NCI-H2029 (cell line): ENCODE results near the gene MAP2K5.
"Not testable (repeated sequence)": the region's sequence is repeated elsewhere in the genome, so short reads cannot be mapped to it uniquely, and the experiment has no call there.

Experiments used
- DNase-seq: peaks from one replicate; lab custom pipeline; 2025; lab: John Stamatoyannopoulos, UW

MAP2K5 gene

DNA sequence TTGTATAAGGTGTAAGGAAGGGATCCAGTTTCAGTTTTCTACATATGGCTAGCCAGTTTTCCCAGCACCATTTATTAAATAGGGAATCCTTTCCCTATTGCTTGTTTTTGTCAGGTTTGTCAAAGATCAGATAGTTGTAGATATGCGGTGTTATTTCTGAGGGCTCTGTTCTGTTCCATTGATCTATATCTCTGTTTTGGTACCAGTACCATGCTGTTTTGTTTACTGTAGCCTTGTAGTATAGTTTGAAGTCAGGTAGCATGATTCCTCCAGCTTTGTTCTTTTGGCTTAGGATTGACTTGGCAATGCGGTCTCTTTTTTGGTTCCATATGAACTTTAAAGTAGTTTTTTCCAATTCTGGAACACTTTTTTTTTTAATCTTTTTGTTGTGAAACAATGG, 130.3 kb downstream of the MAP2K5 start:
- not testable (repeated sequence) for DNase-seq

DNA sequence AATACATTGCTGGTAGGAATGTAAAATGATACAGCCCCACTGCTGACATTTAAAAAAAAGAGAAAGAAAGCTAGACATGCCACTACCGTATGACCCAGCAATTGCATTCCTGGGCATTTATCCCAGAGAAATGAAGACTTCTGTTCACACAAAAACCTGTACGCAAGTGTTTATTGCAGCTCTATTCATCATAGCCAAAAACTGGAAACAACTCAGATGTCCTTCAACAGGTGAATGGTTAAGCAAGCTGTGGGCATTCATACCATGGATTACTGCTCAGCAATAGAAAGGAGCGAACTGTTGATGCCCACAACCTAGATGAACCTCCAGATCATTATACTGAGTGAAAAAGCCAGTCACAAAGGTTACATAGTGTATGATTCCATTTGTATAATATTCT, 132.5 kb downstream of the MAP2K5 start:
- DNase-seq: no peak

DNA sequence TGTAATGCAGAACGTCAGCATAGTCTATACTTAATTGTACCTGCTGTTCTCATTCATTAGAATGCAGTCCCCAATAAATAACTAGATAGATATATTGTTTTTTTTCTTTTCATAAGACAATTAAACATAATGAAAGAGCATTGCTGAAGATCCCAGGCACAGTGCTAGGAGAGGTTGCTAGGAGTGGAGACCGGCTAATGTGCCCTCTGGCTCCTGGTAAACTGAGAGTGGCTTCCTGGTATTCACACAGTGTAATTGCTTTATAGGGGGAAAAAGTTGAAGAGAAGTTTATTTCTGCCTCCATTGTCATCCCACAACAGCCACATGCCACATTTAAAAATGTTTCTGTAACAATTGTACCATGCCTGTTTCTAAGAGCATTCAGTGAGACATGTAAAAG, 135.6 kb downstream of the MAP2K5 start:
- no peak for DNase-seq

DNA sequence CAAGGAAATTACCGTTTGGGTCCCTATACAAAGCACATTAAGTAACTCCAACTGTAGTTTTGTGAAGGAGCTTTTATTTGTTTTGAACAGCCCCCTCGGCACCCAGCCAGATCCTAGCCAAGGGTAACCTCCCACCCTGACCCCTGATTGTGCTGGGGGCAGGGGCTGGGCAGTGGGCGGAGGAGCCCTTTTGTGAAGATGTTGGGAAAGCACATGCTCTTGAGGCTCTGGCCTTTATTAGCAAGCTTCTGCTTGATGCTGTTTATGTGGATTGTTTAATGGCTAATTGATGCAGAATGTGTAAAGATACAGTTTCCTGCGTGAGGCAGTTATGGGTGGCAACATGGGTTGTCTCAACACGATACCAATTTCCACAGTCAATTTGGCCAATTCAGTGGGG, 136.5 kb downstream of the MAP2K5 start:
- DNase-seq: no peak

DNA sequence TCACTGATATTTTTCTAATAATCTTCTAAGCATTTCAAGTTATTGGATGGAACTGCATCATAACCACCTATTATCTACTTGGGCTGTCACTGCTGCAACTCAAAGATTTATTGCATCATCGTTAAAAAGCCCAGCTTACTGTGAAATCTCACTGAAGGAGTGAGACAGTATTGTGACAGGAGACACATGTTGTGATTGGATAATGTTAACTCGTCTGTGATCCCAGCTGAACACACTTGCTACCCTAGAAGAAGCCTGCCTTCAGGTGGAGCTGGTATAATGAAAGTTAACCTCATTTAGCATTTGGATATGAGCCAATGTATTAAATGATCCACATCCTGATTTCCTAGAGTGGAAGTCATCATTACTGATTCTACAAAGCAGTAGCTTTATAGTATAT, 138.1 kb downstream of the MAP2K5 start:
- no peak for DNase-seq

DNA sequence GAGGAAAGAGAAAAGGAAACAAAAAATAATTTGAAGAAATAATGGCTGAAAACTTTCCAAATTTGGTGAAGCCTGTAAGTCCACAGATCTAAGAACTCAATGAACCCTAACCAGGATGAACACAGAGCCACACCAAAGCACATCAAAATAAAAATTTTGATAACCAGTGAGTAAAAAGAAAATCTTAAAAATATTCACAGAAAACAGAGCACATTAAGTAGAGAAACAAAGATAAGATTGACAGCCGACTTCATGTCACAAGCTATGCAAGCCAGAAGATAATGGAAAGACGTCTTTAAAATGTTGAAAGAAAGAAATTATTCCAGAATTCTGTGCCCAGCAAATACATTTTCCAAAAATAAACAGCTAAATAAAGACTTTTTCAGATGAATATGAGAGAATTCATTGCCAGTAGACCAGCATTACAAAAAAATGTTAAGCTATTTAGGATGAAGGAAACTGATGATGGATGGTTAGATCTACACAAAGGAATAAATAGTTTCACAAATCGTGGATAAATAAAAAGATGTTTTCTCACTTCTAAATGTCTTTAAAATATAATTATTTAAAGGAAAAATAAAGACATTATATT, 142.6 kb downstream of the MAP2K5 start:
- no peak for DNase-seq

DNA sequence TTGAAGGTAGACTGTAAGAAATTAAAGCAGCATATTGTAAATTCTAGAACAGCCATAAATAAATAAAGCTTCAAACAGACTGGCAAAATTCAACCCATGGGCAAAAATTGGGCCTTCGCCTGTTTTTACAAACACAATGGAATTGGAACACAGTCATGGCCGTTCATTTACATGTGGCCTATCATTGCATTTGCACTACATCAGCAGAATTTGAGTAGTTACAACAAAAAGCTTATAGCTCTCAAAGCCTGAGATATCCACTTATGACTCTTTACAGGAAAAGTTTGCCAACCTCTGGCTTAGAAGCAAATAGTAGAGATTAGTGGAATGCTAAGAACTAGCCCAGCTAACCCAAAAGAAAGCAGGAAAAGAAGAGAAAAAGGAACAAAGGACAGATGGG, 143.2 kb downstream of the MAP2K5 start:
- no peak for DNase-seq

DNA sequence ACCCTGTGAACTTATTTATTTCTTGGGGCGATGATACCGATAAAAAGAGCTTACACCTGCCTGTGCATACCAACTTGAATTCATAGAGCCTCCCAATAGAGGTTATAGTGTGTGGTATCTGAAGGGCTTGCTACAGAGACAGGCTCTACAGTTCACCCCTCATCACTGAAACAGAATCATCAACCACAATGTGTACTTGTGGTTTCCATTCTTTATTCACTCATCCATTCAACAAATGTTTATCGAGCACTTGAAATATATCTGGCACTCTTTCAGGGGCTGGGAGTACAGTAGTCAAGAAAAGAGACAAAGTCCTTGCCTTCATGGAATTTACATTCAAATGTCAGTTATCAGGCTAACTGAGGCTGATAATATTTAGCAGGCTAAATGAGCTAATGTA, 148.4 kb downstream of the MAP2K5 start:
- peak; percentile 83 for DNase-seq

DNA sequence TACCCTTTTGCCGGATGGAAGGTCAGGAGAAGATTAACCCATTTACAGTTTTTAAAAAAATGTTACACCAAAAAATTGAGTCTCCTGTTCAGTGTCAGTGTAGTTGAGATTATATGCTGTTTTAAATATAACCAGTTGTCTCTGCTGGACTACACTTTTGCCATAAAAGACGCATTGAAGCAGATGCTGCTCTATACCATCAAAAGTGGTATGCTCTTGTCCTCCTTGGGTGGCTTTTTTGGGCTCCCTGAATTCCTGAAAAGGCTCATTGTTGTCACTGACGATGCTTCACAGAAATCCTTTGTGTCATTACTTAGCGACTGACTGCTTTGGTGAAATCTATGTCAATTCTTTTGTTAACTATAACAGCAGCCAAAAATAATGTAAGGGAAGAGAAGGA, 148.9 kb downstream of the MAP2K5 start:
- no peak for DNase-seq

DNA sequence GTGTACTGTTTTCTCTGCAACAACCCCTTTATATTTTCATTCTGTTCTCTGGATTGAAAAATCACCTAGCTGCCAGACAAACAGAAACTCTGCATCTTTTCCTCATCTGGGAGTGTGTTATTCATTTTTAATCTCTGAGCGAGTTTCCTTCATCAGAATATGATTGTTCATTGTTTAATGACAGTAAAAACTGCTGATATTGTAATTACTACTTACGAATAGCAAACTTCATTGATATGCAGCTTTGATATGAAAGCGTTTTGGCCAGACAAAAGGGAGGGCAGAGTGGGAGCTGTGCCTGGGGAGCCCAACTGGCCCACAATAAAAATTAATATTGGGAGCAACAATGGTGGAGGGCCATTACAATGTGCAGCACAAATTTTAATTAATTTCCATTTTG, 150.1 kb downstream of the MAP2K5 start:
- DNase-seq: no peak

DNA sequence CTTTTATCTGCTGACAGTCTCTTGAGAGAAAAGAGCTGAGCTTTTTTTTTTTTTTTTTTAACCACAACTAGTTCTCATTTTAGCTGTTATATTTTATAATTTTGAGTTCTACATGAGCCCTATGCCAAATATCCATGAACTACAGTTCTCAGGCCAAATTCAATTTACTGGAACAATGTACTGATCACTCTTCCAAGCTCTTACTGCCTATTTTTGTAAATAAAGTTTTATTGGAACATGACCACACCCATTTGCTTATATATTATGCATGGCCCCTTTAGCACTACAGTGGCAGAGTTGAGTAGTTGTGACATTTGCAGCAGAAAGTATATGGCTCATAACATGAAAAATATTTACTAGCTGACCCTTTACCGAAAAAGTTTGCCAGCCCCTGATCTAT, 153.6 kb downstream of the MAP2K5 start:
- no peak for DNase-seq

DNA sequence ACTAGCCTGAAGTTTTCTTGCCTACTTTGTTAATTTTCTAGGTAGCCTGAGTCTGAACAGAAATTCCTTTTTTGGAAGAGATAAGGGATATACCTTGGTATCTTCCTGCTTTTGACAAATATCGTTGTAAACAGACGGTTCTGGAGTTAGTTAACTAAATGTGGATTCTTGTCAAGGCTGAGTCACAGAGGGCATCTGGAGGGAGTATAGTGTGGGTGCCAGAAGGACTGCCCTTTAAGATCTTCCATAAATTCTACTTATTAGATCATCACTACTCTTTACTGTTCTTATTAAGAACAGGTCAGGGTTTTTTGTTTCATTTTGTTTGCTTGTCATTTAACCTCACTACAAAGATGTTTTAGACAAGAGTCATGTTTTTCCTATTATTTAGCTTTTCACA, 157.5 kb downstream of the MAP2K5 start:
- no peak for DNase-seq

DNA sequence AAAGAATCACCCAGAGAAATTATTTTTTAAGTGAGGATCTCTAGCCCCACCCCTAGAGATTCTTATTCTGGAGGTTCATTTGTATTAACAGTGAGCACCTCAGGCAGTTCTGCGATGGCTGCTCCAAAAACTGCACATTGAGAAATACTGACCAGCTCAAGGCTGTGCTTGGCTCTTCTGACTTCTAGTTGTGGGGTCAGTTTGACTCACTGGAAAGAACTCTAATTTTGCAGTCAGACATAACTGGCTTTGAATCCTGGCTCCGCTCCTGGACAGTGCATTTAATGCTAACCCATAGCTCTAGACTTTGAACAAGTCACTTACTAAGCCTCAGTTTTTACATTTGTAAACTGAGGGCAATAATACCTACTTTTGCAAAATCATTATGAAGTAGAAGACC, 159.2 kb downstream of the MAP2K5 start:
- no peak for DNase-seq

DNA sequence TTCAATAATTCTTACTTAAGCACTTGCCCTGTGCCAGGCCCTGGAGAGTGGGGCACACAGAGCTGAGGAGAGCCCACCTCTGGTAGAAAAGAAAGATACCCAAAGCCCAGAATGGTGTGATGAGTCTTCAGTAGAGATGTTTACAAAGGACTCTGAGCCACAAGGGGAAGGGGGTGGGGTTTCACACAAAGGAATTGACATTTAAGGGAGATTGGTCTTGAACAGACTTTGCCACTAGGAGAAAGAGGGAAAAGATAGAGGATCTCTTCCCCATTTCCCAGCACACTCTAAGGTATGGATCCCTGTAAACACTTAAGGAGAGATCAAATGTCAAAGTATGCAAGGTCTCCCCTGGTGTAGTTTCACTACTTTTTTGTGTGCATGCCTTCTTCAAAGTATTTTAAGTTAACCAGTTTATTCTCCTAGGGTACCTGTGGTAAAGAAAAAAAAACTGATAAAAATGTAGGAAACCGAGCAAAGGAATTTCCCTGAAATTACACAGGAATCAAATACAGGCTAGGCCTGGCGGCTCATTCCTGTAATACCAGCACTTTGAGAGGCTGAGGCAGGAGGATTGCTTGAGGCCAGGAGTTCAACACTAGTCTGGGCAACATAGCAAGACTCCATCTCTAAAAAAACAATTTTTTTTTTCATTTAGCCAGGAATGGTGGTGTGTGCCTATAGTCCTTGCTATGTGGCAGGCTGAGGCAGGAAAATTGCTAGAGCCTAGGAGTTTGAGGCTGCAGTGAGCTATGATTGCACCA, 165.2 kb downstream of the MAP2K5 start:
- DNase-seq: no peak

DNA sequence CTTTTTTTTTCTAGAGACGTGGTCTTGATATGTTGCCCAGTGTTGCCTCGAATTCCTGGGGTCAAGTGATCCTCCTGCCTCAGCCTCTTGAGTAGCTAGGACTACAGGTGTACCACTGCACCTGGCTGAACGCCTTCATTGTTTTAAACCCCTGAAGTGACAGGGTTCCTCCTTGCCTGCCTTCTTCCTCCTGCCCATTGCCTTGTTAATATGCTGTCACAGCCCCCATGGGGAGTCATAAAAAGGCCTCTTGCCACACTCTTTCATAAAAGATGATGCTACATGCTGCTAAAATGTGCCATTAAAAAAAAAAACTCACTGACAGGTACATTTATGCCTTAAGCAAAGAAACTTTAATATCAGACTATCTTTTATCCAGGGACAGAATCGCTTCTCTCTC, 166.0 kb downstream of the MAP2K5 start:
- DNase-seq: no peak

DNA sequence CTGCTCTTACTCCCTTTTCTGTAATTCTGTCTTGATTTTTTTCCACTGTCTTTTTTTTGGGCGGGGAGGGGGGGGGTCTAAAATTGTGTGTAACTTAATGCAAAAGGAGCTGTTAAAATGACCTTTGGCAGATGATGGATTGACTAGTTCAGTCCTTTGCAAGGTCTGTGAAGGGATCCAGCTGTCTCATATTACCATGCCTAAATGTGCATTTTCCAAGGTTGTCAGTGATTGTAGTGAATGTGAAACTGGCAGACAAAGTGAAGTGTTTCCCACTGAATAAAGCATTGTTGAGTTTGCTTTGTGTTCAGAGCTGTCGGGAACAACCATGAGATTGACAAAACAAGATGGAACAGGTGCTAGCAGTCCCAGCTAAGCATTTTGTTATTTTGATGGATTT, 172.7 kb downstream of the MAP2K5 start:
- peak; percentile 43 for DNase-seq

DNA sequence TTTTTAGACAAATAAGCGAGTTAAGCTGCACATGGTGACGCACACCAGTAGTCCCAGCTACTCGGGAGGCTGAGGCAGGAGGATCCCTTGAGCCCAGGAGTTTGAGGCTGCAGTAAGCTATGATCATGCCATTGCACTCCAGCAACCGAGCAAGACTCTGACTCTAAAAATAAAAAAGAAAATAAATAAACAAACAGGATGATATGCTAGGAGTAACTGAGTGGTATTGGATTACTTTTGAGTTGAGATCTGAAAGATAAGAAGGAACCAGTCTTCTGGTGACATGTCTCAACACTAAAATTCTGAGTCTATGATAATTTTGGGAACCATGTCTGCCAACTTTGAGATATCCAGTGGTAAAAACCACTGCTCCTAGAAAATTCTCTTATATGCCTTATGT, 173.7 kb downstream of the MAP2K5 start:
- DNase-seq: no peak

DNA sequence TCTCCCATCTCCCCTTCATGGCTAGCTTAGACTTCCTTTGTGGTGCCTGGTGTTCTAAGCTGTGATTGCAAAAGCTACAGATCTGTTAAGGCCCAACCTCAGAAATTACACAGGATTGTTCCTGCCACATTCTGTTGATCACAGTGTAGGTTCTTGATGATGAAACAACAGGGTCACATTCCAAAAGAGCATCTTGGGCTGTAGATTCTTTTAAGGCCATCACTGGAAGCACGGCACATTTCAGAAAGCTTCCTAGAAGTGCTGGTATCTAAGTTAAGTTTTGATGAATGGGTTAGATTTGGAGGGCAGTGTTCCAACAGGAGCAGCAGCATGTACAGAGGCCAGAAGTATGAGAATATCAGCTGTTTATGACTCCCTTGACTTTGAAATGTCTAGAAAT, 175.3 kb downstream of the MAP2K5 start:
- DNase-seq: no peak

DNA sequence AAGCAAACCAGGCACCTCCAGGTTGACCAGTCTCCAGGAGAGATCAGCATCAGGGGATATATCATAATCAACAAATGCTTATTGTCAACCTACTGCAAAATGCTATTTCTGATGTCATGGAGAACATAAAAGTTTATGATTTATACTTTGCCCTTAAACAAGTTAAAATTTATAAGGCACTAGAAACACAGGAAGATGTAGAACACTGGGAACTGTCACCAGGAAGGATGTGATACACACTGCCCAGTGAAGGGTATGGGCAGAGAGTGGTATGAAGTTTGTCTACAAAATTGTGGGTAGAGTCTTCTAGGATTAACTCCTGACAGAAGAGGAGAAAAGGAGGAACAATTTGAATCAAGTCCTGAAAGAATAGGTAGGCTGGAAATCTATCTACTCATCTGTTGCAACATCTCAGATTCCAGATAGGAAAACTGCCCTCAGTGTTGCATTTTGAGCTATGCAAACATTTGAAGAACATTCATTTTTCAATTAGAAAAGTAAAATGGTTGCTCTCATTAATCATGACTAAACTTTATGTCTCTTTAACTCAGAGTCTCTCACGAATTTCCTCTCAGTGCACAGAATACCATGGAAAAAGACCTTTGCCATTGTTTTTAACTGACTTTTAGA, 176.9 kb downstream of the MAP2K5 start:
- no peak for DNase-seq

DNA sequence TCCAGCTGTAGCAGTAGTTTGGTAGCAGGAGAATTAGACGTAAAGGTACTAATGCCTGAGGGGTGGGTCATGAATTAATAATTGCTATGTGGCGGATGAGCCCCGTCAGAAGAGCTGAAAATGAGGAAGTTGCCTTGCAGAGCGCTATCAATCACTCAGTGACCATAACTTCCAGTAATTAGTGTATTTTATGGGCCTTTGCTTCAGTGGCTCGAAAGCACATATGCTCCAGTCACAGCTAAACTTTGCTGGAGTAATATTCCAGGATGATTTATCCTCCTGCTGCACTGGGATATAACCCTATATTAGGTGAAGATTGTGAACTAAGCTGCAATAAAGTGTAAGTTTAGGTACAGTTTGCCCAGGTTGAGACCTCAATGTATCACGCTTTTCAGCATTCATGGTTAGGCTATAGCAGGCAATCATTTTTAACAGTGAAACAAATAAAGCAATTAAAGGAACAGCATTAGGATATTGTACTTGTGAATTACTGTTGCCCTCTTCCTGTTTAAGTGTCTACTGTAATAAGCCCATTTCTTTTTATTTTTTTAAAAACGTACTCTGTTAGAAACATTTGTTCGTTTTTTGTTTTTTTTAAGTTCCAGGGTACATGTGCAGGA, 178.2 kb downstream of the MAP2K5 start:
- no peak for DNase-seq

DNA sequence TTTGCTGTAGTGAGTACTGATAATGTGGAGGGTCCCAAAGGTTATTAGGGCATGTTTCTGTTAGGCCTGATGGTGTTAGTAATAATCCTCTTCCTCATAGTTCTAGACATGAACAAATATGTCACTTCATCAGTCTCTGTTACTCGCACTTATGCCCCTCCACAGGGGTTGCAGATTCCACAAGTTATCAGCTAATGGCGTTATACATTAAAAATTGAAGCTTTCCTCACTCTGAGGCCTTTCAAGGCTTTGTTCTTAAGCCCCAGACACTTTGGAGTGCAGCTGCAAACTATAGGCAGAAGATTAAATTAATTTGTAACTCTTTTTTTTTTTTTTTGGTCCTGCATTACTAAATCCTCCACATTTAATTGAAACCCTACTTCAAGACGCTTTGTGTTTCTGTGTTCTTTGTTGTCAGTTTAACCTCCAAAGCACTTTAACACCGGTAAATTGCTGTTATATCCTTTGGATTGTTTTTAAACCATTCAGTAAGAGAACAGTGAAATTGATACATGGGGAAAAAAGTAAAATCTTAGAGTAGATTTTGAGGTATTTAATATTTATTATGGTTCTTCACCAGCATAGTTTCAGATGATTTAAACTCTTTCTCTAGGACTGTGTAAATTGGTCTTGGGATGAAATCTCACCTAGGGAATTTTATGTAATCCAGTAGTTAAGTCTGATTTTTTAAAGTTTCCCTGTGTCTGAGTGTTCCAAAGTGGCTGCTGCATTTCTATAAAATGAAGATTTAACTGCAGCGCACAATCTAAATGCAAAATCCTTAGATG, 179.7 kb downstream of the MAP2K5 start:
- no peak for DNase-seq

DNA sequence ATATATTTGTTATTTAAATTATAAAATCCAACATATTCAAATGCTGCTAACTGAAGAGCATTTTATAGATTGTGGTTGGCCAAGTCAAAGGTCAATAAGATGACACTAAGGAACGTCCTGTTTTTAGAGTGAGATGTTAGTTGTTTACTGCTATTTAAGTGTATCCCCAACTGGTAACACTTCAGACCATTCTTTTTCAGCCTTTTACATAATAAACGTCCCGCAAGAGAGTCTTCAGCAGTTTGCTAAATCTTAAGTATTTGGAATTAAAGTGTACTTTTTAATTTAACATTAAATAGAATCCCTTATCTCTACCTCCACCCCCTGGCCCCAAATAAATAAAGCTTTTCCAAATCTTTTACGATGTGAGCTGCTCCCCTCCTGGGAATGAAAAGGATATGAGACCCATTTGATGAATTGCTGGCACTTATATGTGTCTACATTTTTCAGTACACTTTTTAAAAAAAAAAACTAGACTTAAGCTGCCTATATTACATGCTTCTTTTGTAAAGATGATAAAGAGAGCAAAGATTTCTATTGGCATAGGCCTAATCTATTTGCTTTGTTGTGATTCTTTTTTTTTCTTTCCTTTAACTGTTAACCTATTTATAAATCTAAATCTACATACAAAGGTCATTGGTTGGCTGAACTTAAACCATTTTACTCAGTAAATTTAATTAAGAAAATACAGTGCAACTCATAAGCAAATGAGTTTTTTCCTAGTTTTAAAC, 181.0 kb downstream of the MAP2K5 start:
- DNase-seq: no peak
